SH-SY5Y (cell line): Measurements from ENCODE around the gene FEM1A.

ENCODE experiments used
- GATA2 ChIP-seq: IDR thresholded peaks from 2 replicates; pipeline ENCODE4 v1.6.1; 2011; ENCODE audit warnings: mild to moderate bottlenecking, low read depth, low read length
- GATA3 ChIP-seq: IDR thresholded peaks from 2 replicates; pipeline ENCODE4 v1.6.1; 2011; ENCODE audit warnings: low read depth, mild to moderate bottlenecking, low read length, moderate library complexity

The FEM1A gene

DNA sequence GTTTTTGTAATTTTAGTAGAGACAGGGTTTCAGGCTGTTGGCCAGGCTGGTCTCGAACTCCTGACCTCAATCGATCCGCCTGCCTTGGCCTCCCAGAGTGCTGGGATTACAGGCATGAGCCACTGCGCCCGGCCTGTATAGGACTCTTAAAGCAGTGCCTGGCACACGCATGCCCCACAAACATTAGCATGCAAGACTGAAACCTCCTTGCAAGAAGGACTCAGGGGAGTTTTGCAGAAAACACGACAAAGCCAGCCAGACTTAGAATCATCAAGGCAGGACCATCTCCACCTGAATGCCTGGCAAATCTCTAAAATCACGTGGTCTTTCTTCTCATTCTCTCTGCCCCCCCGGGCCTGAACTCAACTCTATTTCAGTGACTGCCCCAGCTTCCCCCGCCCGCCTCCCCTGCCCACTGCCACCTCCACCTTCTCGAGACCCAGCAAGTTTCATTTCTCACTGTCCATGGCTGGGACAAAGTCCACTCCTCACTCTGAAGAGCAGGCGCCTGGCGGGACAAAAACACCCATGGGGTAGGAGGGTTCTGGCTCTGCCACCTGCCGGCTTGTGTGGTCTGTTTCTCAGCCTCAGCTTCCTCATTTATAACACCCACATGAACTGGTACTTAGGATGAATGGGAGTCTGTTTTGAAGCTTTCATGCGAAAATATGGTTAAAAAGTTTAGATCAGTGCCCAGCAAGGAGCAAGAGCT lies 37.6 kb downstream of the FEM1A start:
- TF ChIP-seq GATA3, result no peak
- no peak for TF ChIP-seq GATA2

DNA sequence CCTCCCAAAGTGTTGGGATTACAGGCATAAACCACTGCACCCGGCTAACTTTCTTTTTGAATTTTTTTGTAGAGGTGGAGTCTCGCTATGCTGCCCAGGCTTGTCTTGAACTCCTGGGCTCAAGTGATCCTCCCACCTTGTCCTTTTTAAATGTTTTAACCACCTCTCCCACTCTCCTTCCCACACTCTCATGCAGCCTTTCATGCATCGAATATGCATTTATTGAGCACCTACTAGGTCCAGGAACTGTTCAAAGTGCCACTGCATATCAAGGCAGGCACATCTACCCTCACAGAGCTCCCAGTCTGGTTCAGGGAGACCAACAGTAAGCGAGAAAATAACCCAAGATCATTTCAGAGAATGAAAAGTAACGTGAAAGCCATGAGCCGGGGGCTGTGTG lies 38.8 kb downstream of the FEM1A start:
- no peak for TF ChIP-seq GATA3

DNA sequence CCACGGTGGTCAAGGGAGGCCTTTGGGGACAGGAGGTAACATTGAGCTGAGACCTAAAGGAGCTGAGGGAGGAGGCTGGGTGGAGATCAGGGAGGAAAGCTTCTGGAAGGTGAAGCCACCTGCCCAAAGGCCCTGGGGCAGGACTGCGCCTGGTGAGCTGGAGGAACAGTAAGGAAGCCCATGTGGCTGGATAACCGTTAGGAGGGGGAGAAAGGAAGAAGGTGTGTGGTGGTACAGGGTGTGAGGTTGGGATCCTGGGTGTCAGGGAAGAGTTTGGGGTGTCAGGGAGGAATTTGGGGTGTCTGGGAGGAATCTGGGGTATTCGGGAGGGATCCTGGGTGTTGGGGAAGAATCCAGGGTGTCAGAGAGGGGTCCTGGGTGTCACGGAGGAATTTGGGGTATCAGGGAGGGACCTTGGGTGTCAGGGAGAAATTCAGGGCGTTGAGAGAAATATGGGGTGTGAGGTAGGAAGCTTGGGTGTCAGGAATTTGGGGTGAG lies 39.3 kb downstream of the FEM1A start:
- TF ChIP-seq GATA3, result no peak
- no peak for TF ChIP-seq GATA2

DNA sequence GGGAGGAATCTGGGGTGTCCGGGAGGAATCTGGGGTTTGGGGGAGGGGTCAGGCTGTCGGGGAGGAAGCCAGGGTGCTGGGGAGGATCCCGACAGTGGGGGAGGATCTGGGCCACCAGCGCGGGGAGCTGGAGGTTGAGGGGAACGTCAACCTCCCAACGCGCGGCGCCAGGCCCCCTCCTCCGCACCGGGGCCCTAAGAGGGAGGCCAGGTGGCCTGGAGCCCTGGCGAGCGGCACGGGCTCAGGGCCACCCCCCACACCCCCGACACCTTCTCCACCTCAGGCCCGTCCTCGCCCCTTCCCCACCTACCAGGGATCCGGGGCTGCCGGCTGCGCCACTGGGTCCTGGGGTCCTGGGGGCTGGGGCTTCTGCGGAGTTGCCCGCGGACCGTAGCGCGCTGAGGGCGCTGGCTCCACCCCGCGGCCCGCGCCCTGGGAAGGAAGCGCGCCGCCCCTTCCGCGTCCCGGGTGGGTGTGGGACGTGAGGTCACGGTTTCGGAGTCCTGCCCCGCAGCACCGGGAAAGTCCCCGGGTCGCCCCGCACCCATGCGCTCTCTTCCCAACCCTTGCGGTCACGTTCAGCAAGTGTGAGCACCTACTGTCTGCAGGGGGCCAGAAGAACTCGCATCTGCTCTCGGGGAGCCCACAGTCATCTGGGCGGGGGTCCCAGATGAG lies 39.9 kb downstream of the FEM1A start, which contains the start of gene TICAM1:
Gene TICAM1 (minus strand): TSS at position 409 of the 675 bp plus-strand sequence. CDS start 13,335 bp downstream, outside the sequence.
- no peak for TF ChIP-seq GATA3
- TF ChIP-seq GATA2, result no peak

DNA sequence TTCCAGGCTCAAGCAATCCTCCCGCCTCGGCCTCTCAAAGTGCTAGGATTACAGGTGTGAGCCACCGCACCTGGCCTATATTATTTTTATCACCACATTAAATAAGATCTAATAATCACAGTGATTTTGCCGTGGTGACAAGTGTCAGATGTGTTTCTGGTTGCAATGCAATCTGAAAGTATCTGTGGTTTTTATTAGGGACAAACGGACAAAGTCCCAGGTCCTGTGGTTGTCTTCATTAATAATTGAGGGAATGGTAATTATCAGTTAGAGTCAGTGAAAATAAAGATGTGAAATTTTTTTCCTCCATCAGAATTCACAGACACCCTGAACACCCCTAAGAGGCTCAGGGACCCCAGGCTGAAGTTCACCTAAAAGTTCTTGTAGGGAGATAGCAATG lies 41.2 kb downstream of the FEM1A start:
- TF ChIP-seq GATA2, result no peak

DNA sequence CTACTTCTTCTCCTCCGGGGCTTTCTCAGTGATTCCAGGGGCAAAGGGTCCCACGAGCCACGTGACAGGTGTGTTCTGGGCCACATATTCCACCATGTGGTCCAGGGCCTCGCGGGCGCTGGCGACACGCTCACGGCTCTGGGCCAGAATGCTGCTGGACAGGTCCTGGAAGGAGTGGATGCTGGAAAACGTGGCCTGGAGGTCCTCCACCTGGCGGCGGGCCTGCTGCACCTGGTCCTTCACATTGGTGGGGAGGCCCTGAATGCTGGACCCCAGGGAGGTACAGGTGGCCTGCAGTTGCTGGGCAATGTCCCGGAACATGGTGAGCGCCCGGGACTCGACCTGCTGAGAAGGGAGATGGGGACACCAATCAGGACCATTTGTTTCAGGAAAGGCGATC lies 47.7 kb downstream of the FEM1A start:
- TF ChIP-seq GATA3, result no peak
- no peak for TF ChIP-seq GATA2

DNA sequence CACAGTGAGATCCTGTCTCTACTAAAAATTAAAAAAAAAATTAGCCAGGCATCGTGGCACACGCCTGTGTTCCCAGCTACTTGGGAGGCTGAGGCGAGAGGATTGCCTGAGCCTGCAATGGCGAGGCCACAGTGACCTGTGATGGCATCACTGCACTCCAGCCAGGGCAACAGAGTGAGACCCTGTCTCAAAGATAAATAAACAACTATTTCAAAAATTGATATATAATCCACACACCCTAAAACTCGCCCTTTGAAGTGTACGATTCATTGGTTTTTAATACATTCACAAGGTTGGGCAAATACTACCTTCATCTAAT lies 52.1 kb downstream of the FEM1A start:
- no peak for TF ChIP-seq GATA3

DNA sequence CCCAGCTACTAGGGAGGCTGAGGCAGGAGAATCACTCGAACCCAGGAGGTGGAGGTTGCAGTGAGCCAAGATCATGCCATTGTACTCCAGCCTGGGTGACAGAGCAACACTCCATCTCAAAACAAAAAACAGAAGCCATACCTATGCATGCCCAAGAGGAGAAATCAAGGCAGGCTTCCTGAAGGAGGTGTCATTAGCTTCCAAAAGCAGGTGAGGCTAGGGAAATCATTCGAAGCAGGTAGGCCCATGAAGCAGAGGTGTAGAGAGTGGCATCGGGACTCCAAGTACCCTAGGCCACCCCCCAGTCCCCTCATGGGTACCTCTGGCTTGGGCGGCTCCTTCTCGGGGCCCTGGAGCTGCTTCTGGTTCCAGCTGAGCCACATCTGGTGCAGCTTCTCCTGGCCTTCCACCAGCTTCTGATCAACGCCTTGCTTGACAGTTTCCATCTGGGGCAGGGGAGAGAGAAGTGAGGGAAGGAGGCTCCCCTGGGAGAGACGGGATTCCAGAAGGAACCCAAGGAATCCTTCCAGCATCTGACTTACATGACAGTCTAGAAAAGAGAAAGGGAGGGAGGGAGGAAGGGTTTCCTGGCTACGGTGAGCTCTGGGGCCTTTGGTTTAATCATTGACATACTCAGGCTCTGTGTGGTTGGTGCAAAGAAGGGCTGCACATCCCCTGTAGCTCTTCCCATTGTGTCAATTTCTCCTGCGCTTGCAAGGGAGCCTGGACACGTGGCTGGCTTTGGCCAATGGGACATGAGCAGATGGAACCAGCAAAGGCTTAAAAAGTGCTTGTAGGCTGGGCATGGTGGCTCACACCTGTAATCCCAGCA lies 53.0 kb downstream of the FEM1A start:
- no peak for TF ChIP-seq GATA2
- TF ChIP-seq GATA3, result no peak

DNA sequence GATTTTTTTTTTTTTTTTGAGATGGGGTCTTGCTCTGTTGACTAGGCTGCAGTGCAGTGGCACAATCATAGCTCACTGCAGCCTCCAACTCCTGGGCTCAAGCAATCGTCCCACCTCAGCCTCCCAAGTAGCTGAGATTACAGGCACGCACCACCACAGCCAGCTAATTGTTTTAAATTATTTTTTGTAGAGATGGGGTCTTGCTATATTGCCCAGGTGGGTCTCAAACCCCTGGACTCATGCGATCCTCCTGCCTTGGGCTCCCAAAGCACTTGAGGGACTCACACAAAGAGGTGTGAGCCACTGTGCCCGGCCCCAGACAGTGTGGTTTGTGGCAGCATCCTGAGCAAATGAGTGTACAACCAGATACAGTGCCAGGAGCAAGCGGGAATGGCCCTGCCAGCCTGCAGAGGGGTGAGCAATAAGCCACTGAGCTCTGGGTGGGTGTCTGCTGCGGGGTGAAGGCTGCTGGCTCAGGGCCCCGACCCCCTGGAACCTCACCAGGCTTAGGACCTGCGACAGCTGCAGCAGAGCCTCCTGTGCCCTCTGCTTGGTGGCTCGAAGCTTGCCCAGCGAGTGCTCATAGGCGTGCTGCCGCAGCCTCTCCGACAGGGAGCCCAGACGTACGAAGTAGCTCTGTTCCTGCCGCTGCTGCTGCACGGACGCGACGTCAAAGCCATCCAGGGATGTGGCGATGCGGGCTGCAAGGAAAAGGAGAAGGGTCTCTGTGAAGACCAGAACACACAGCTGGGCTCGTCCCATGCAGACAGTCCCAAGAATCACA lies 55.8 kb downstream of the FEM1A start:
- TF ChIP-seq GATA3, result no peak
- no peak for TF ChIP-seq GATA2

DNA sequence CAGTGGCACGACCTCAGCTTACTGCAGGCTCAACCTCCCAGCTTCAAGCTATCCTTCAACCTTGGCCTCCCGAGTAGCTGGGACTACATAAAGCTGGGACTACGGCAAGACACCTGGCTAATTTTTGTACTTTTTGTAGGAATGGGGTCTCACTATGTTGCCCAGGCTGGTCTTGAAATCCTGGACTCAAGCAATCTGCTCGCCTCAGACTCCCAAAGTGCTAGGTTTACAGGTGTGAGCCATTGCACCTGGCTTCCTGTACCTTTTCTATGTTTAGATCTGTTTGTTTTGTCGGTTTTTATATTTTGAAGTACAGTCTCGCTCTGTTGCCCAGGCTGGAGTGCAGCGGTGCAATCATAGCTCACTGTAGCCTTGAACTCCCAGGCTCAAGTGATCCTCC lies 57.5 kb downstream of the FEM1A start:
- TF ChIP-seq GATA3, result no peak
- TF ChIP-seq GATA2, result no peak
